COLO668 (cell line): ENCODE data around the gene APEH.
A peak's percentile ranks its signal among the peaks of the same experiment; 100 is the strongest.

Source experiments
- DNase-seq: peaks from one replicate; lab custom pipeline; 2025; ENCODE audit not compliant: unreplicated experiment; lab: John Stamatoyannopoulos, UW

The APEH gene

DNA sequence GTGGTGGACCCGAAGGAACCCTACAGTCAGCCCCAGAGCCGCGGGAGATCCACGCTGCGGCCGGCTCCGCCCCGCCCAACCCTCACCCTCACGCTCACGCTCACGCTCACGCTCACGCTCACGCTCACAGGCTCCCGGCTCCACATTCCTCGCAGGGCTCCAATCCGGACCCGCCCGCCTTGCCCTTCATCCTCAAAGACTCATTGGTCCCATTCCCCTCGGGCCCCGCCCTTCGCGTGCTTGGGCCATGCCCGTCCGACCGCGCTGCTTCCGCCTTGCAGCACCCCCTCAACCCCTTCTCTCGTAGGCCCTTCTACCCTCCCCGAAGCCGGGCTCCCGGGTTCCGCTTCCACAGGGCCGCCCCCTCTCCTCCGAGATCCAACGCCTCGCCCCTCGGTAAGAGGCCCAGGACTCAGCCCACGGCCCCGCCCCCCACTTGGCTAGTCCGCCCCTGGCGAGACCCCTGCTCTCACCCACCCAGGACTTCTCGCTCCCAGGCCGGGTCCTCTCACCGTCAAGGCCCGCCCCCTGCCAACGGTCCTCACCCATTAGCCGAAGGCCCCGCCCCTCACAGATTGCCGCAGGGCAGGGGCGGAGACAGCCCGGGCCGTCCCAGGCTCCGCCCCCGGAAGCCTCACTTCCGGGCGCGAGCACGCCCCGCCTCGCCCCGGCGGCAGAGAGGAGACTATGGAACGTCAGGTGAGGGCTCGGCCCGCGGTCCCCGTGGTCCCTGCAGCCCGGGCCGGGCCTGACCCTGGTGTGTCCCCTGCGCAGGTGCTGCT is at the start of gene APEH:
Gene APEH, plus strand, starts transcription at position 637 of the 782 bp plus-strand sequence. Its CDS starts 51 bp downstream, at position 688.
- DNase-seq, result no peak

DNA sequence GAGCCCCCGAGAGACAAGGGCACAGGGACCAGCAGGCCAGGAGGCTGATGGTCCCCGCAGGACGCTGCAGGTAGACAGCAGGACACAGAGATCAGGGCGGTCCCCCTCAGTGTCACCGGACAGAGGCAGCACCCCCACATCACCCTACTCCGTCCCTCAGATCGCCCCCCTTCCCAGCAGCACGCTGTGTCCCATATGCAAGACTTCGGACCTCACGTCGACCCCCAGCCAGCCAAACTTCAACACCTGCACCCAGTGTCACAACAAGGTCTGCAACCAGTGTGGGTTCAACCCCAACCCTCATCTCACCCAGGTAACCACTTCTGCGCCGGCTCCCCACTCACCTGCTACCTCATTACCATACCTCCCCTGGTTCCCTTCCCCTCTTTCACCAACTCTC is 49.1 kb upstream of the APEH start:
- no peak for DNase-seq

DNA sequence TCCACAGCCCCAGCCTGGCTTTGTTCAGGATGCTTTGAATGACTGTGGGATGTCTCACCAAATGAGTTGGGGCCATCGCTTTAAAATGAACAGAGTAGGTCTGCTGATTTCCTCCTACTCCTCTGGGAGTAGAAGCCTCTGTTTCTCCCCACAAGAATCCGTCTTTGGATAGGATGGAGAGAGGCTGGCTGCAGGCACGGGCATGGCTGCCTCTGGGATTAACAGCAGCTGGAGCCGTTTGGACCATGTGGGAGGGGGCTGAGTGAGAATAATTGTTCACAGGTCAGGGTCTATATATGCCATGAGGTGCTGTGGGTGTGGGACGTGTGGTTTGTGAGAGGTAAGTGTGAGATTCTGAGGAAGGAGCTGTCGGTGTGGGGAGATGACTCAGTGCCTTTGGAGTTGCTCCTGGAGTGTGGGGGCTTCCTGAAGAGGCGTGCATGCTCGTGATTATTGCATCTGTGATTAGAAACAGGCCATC is 48.0 kb upstream of the APEH start:
- DNase-seq, result no peak

DNA sequence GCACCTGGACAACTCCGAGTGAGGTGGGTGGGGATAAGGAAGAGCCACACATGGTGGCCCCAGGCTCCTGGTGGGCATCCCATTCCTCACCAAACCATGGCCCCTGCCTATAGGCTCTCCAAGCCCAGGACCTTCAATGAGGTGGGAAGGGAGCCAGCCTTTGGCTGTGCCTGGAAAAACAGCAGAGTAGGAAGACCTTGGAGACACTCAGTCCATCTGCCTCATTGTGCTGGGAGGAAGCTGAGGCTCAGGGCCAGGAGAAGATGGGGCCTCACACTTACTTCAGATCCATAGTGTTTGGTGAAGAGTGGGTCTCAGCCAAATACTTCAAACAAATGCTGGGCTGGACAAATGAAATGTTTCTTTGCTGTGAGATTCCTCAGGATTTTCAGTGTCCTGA is 47.4 kb upstream of the APEH start:
- DNase-seq, result no peak

DNA sequence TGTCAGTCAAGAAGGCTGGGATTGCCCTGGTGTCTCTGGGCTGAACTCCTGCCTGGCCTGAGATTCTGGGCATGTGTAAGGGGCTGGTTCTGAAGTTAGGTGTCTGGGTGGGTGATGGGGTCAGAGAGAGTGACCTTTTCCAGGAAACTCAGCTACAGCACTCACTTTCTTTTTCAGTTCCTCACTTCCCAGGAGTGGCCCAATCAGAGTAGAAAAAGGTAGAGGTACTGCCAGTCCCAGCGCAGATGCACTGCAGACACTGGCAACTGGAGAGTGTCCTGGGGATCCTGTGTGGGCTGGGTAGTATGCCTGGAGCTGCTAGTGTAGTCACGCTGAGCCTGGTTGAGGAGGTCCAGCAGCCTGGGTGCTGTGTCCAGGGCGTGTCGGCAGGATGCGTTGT is 46.5 kb upstream of the APEH start:
- no peak for DNase-seq

- DNase-seq, result no peak
Observed at GRCh38 chr3:49628249-49628648, 45.9 kb upstream of the APEH start.

- DNase-seq, result no peak
Observed at GRCh38 chr3:49629451-49629850, 44.7 kb upstream of the APEH start.

DNA sequence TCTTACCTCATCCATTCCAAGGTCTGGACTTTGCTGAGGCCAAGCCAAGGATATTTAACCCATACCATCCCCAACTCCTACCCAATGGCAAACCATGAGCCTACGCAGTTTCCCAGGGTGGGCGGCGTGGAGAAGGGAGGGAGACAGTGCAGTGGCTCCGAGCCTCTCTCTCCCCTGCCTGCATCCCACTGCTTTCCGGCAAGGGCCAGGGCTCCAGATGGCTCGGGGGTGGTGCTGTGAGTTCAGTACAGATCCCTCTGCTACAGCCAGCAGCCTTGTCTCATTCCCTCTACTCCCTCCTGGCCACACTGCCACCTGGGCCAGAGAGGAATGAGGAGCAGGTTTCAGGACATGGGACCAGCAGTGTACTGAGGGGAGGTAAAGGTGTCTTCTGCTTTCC is 44.3 kb upstream of the APEH start:
- DNase-seq, result no peak

DNA sequence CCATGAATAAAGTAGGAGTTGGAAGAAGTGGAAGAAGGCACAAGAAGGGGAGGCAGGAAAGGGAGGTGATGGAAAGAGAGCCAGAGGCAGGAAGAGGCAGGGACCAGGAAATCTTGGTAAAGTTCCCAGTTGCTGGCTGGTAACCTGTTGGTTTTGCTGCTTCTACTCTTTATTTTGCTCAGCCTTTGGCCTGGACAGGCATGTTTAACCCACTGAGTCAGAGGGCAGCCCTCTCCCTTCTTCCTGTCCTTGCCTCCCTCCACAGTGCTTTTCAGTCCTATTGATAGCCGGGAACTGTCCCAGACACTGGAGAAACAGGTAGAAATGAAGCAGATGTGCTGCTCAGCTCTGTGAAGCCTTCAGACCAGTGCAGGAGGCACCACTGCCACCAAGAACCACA is 43.4 kb upstream of the APEH start:
- DNase-seq, result no peak

- no peak for DNase-seq
Observed at GRCh38 chr3:49634736-49635135, 39.4 kb upstream of the APEH start.

DNA sequence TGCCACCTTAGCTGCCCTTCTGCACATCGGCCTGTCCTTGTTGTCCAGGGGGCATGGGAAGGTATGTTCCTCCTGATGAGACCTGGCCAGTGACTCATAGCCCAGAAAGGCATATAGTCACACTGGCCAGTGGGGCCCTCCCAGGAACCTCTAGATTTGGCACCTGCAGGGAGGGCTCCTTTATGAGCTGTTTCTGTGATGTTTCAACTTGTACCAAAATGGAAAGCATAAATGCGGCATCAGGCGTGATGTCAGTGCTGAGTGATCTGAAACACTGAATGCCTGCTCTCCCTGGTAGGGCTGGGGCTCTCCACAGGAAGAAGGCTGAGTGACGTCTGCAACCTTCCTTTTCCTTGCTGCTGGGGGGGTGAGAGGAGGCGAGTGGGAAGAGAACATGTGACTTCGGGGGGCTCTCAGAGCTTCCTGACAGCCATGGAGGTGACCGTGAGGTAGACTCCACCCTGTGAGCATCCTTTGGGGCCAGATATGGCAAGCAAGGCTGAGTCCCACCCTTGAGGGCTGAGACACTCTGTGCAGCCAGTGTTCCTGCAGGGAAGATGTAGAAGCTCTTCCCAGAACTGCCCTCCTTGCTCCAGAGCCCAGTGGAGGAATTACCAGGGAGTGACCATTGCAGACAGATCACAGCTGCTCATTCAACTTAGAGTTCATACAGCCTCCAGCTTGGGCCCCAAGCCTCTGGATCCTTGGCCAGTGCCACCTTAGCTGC is 37.1 kb upstream of the APEH start:
- no peak for DNase-seq

DNA sequence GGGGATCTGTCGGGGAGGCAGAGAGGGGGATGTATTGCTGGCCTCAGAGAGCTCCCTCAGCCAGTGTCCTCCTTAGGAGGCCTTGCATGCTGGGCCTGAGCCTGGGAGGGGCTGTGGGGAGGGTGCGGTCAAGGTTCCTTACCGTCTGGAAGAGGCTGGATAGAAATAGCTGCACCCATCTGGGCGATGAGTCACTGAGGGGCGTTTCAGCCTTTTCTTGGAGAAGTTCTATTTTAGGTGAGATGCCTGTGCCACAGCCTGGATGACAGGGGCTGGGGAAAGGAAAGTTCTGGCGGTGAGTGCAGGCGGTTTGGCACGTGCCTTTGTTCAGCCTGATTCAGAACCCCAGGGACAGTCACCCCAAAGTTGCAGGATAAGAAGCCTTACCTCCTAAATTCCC is 35.7 kb upstream of the APEH start:
- no peak for DNase-seq

DNA sequence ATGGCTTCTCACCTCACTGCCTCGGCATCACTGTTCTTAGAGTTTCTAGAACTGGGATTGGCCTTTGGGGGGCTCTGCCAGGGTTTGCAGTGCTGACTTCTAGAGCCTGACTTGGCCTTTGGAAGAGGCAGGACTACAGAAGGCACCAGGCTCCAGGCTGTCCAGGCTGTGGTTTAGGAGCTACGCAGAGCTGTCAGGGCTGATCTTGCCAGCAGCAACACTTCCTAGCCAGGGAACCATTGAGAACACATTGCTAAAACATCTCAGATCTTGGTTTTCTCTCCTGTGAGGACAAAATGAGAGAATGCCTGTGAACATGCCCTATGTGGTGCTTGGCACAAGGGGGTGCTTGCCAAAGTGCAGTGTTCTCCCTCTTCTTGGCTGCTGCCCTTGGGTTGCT is 34.6 kb upstream of the APEH start:
- no peak for DNase-seq

- DNase-seq, result no peak
Observed at GRCh38 chr3:49641292-49641691, 32.9 kb upstream of the APEH start.

GRCh38 chr3:49641921-49642707 is 32.0 kb upstream of the APEH start:
- no peak for DNase-seq

DNA sequence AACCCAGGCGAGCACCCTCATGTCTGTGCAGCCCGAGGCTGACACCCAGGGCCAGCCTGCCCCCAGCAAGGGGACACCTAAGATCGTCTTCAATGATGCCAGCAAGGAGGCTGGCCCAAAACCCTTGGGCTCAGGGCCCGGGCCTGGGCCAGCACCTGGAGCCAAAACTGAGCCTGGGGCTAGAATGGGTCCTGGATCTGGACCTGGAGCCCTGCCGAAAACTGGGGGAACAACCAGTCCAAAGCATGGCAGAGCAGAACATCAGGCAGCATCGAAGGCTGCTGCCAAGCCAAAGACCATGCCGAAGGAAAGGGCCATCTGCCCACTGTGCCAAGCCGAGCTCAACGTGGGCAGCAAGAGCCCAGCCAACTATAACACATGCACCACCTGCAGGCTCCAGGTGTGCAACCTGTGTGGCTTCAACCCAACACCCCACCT is 31.4 kb upstream of the APEH start:
- no peak for DNase-seq

GRCh38 chr3:49644684-49645083 is 29.5 kb upstream of the APEH start:
- no peak for DNase-seq

- no peak for DNase-seq
Observed at GRCh38 chr3:49646236-49646635, 27.9 kb upstream of the APEH start.

GRCh38 chr3:49647741-49648140 is 26.4 kb upstream of the APEH start:
- DNase-seq, result peak; percentile 11

- no peak for DNase-seq
Observed at GRCh38 chr3:49648354-49649019, 25.7 kb upstream of the APEH start.

GRCh38 chr3:49649576-49649975 is 24.6 kb upstream of the APEH start:
- no peak for DNase-seq
